T follicular helper cell (primary cell): ENCODE data around the gene FAM162A.
"Not testable (repeated sequence)": the region's sequence is repeated elsewhere in the genome, so short reads cannot be mapped to it uniquely, and the experiment has no call there.

Experiments used
- DNase-seq: peaks from one replicate; pipeline ENCODE4 v3.0.0-alpha.2; 2020; ENCODE audit warnings: low read depth

Gene FAM162A

GRCh38 chr3:122421101-122421500, 37.1 kb downstream of the FAM162A start:
- DNase-seq, result no peak

- no peak for DNase-seq
Measured at GRCh38 chr3:122421836-122422235, 37.9 kb downstream of the FAM162A start.

- DNase-seq, result no peak
Measured at GRCh38 chr3:122427857-122428471, 44.0 kb downstream of the FAM162A start.

GRCh38 chr3:122430371-122430770, 46.4 kb downstream of the FAM162A start:
- no peak for DNase-seq

GRCh38 chr3:122435950-122436349, 52.0 kb downstream of the FAM162A start:
- no peak for DNase-seq

GRCh38 chr3:122443090-122443489, 59.1 kb downstream of the FAM162A start:
- no peak for DNase-seq

- not testable (repeated sequence) for DNase-seq
Measured at GRCh38 chr3:122443762-122444490, 59.9 kb downstream of the FAM162A start.

- not testable (repeated sequence) for DNase-seq
Measured at GRCh38 chr3:122444491-122444887, 60.5 kb downstream of the FAM162A start.

GRCh38 chr3:122448218-122448617, 64.2 kb downstream of the FAM162A start:
- DNase-seq, result not testable (repeated sequence)

- DNase-seq, result no peak
Measured at GRCh38 chr3:122451371-122451770, 67.4 kb downstream of the FAM162A start.

- DNase-seq, result no peak
Measured at GRCh38 chr3:122456074-122456473, 72.1 kb downstream of the FAM162A start.

- DNase-seq, result no peak
Measured at GRCh38 chr3:122457706-122458105, 73.7 kb downstream of the FAM162A start.

- no peak for DNase-seq
Measured at GRCh38 chr3:122458992-122459391, 75.0 kb downstream of the FAM162A start.

- DNase-seq, result no peak
Measured at GRCh38 chr3:122461806-122462205, 77.8 kb downstream of the FAM162A start.
